GM15510 (cell line): ENCODE results near the gene DAB1.

Experiments
- POLR2A ChIP-seq: IDR thresholded peaks from 3 replicates; pipeline ENCODE4 v1.6.1; 2011; ENCODE audit warnings: borderline replicate concordance; ENCODE audit not compliant: insufficient read length; ENCODE audit errors: extremely low read depth

Gene DAB1

DNA sequence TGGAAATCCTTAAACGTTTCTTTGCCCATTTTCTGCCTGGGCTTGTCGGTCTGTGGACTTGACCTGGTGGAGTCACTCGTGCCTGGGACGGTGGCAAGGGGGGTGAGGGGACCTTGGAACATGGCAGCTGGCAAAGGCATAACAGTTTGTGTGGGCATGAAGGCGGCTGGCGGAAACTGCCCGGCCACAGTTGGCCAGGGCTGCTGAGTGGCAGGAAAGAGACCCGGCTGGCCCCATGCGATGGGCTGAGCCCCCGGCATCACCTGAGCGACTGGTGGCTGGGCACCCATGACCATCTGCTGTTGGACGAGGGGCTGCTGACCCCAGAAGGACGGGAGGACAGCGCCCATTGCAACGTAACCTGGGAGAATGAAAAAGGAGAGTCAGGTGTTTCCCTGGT lies 408.8 kb downstream of the DAB1 start:
- no peak for TF ChIP-seq POLR2A

DNA sequence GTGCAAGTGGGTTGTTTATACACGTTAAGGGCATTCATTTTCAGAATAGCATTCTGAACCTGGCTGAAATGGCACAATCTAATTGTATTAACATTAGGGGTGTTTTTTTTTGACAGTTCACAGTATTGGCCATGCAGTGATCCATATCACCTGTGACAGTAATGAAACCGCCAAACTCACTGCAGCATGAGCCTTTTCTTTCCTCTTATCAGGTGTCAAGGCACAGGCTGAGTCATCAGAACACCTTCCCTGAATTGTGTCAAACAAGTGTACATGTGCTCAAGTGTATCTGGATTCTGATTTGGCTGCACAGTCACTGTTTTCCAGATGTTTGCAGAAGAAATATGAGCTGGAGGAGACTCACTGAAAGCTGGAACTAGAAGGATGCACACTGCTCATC lies 410.3 kb downstream of the DAB1 start:
- TF ChIP-seq POLR2A, result no peak

DNA sequence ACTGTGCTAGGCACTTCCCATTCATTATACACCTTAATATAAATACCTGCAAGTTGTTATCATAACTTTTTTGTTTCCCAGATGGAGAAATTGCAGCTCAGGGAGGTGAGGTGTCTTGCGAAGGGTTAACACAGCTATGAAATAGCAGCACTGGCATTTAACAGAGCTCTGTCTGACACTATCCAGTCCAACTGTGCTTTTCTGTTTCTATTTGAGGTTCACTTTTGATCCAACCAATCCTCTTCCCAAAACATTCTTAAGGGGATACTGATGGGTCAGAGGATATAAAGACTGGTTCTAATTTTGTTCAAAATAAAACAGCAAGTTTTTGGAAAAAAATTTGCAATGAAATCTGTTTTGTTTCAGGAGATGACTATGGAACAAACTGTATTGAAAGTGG lies 411.5 kb downstream of the DAB1 start:
- no peak for TF ChIP-seq POLR2A

DNA sequence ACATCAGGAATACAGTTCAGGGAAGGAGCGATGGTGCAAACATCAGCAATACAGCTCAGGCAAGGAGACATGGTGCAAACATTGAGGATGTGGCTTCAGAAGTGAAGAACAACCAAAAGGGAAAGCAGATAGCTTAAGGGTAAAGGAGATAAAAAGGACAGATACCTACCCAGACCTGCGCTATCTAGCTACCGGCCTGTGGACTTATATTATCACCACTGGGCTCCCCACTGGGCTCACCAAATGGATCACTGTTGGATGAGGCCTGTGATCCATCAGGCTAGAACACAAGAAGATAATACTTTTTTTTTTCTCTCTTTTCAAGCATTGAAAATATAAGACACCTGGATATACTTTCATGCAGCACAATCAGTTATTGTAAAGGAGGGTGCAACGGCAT lies 413.3 kb downstream of the DAB1 start:
- no peak for TF ChIP-seq POLR2A

DNA sequence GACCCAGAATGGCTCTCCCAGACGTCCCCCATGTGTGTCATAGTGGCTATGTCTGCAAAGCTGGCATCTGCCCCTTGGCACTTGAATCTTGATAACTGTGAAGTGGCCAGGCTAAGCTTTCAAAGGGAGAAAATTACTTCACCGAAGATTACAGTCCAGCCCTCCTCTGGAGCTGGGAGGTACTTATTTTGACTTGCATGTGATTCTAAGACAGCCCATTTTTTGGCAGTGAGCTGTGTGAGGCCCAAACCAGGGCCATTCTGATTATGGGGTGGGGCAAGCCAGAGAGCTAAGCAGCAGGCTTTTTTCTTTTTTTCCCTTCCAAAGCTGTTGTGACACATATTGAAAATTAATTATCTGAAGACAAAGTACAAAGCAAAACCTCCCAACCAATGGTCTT lies 415.9 kb downstream of the DAB1 start:
- TF ChIP-seq POLR2A, result no peak

DNA sequence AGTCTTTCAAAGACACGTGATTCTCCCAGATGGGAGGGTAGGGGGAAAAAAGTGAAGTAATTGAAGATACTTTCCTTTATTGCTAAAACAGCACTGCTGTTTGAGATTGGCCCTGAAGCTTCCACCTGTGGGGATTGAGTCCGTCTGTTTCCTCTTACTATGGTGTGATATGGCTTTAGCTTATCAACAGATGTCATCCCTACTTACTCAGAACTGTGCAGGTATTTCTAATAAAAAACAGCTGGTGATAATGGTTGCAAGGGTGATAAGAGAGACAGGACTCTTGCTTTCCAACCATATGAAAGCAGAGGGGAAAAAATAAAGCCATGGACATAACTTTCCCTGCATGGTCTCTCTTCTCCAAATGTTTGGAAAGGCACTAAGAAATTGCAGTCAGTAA lies 416.4 kb downstream of the DAB1 start:
- TF ChIP-seq POLR2A, result no peak

DNA sequence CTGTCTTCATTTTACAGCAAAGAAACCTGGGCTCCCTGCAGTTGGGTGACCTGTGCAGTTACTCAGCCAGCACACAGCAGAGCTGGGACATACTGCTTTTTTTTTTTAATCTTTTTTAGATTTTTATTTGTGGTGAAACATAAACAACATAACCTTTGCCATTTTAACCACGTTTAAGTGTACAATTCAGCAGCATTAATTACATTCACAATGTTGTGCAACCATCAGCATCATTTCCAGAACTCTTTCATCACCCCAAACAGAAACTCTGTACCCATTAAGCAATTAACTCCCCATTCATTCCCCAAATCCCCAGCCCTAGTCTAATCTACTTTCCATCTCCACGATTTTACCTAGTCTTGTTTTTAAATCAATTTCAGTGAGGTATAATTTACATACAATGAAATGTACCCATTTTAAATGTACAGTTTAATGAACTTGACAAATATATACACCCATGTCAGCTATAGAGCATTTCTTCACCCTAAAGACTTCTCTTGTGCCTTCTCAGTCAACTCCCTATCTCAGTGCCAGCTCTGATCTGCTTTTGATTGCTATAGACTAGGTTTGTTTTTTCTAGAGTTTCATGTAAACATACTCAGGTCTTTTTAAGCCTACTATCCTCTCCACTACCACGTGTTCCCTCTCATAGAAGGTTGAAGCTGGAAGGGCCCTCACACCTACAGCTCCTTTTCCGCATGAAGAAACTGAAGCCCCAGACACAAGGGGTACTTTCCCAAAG lies 420.3 kb downstream of the DAB1 start:
- TF ChIP-seq POLR2A, result no peak

DNA sequence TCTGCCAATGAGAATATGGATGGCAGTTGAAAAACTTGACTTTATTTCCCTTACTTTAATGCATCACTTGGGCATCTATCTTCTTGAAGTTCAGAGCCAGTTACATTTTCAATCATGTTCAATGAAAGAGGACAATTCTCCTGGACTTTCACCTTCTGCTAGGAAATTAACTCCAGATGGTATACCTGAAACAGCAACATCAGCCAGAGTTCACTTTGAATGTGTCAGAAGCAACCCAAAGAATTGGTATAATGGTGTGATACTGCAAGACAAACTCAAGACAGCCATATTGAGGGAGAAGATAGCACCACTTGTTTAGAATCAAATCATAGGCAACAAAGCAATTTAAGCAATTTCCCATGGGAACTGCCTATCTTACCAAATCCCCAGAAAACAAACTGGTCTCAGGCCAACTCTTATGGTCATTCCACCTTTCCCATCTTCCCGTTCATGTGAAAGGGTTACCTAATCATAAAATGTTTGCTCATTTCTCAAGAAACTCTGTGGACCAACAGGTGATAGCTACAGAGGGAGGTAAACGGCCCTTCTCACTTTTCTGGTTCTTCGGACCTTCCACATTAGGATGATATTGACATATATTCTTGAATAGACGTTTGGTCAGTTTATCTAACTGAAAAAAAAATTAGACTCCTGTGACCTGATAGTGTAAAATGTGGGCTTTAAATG lies 428.3 kb downstream of the DAB1 start:
- TF ChIP-seq POLR2A, result no peak

DNA sequence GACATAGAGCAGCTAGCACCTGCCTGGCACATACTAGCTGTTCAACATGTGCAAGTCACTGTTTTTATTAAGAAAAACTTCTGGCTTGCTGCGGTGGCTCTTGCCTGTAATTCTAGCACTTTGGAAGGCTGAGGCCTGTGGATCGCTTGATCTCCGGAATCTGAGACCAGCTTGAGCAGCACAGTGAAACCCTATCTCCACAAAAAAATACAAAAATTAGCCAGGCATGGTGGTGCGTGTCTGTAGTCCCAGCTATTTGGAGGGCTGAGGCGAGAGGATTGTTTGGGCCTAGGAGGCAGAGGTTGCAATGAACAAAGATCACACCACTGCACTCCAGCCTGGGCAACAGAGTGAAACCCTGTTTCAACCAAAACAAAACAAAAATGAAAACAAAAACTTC lies 430.4 kb downstream of the DAB1 start:
- TF ChIP-seq POLR2A, result no peak

DNA sequence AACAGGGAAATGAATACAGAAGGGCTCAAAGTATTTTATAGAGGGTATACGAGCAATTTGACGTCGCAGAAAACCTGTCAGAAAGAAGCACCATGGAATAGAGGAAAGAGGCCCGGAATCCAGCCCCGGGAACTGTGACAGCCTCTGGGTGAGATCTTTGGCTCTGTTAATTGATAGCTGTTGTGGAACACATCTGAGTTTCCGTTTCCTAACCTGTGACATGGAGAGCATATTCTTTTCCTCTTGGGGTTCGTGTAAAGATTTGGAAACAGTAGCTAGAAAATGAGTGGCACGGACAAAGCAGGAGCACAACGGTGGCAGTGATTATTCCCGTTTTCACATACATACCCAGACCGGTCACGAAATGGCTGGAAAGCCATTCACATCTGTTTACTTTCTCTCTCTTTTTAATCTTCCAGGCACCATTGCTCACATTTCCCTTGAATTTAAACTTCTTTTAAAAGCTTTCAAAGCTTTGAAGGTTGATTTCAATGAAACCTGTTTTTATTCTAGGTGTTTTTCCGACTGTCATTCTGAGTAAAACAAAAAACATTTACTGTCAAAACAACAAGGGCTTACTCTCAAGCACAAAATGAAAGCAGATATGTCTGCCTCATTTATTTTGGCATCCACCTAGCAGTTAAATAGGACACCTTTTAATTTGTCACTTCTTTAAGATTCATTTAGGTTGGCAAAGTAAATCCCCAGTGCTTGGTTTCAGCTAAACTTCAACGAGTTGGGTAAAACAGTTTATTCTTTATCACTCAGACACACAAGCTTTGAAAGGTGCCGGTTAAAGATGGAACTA lies 431.3 kb downstream of the DAB1 start:
- no peak for TF ChIP-seq POLR2A

DNA sequence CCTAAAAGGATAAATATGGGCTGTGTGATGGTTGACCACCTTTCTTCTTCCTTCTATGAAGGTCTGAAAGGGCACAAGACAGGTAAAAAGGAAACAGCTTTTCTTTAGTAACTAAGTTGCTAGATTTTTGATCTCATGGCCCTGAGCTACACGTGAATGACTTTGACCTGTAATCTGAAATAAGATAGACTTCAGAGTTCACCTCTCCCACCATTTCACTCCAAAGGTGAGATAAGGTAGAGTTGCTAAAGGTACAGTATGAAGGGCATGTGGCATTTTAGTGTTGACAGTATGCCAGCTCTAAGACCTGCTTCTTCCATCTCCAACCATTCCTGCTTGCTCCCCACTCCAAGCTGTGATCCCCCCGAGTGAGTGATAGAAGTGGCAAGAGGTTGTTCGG lies 432.3 kb downstream of the DAB1 start:
- TF ChIP-seq POLR2A, result no peak

DNA sequence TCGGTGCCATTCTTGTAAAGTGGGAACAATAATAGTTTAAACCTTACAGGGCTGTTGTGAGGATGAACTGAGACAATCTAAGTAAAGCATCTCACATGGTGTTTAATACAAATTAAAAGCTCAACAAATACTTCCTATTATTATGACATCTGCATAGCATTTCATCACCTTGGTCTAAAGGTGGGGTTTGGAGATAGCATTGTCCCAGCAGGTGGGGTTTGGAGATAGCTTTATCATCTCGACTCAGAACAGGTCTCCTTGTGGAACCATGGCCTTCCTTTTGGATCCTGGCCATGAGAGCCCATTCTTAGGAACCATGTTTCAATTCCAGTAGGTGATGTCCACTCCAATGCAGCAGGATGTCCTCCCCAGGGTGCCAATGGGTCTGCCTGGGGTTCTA lies 437.5 kb downstream of the DAB1 start:
- TF ChIP-seq POLR2A, result no peak

DNA sequence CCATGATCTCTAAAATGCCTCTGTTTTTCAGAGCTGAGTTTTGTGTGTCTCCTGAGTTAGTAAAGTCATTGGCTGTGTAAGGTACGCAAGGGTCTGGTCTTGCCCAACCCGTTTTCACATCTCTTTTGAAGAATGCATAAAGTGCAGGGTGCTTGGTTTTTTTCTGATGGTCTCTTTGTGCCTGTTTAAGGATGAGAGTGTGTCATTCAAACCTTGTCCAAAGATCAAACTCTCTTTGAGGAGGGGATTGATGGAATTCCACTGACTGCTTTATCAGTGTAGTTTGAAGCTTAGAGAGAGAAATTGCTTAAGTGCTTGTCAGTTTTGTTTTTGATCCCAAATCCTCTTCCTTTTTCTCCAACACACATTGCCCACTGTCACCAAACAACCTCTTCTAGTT lies 438.0 kb downstream of the DAB1 start:
- no peak for TF ChIP-seq POLR2A

DNA sequence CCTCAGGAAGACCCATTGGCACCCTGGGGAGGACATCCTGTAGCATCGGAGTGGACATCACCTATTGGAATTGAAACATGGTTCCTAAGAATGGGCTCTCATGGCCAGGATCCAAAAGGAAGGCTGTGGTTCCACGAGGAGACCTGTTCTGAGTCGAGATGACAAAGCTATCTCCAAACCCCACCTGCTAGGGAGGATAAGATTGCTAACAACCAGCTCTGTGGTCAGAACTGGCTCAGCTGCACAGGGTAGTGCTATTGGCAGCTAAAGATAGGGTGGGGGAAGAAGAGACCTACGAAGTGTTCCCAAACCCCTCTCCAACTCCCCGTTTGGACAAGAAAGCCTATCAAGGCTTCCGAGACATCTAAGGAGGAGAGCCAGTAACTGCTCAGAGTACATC lies 440.4 kb downstream of the DAB1 start:
- TF ChIP-seq POLR2A, result no peak

DNA sequence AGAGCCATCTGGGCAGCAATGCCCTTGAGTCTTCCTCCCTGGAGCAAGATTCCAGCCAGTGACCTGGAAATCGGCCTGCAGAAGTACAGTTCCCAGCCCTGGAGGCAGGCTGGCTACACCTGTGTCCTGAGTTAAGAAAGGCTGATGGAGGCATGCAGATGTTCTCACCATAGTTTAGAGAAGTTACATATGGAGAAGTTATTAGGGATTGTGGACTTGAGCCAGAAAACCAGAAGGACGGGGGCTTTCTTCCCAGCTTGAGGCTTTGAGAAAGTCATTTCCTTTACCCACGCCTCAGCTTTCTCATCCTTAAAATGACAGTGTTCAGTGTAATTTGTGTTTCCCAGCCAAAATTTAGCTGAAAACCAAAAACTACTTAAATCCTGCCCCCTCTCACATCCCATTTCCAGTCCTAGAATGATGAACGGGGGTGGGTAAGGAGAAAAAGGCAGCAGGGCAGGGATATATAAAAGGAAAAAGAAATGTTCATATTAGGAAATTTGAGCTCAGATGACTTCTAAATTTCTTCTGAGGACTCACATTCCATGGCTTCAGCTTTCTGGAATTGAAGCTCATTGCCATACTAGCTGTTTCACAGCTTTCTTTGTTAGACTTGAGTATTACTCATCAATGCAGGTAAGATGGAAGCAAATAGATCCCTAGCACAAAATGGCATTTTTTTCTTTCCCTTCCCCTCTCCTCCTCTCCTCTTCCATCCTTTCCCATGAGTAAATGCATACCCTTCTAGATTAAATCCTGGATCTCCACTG lies 443.7 kb downstream of the DAB1 start:
- TF ChIP-seq POLR2A, result no peak
